ENCODE measurements around the gene TSPAN13.

TSPAN13 gene

DNA sequence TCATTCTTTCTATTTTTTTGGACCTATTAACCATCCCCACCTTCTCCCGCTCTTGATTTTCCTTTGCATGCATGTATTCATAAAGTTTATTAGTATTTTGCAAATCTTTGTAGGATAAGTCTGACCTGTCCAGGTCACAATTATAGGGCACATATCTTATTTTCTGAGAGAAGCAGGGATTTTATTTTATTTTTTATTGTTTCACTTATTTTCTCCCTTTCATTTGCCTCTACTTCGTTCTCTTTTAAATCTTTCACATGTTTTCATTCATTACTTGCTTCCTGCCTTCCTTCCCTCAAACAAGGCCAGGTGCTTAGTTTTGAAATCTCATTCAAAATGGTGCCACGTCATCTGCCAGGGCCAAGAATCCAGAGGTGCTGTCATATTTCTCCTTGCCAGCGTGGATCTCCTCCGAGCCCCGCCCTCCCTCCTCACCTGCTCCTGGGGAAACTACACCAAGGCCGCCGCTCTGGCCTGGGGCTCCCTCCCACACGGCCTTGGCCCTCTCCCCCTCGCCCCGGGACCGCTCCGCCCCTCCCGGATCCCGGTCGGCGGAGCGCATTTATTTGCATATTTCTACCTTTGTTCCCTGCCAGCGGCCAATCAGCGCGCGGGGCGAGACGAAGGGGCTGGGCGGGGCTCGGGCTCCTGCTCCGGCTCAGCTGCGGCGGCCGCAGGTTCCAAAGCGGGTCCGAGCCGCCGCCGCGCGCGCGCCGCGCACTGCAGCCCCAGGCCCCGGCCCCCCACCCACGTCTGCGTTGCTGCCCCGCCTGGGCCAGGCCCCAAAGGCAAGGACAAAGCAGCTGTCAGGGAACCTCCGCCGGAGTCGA lies at the start of gene TSPAN13:
TSS of gene TSPAN13 (plus strand) at position 654 of the 830 bp plus-strand sequence. CDS start 213 bp downstream, outside the sequence.
- Mint-ChIP-seq H3K4me3 (peak within 1 kb of the TSS; percentile 91), H3K4me1 (peaks cover 26% of the 10 kb centered on the region), H3K27ac (peak within 1 kb of the TSS; percentile 57), H3K27me3 (ENCODE audit: low read depth, poor library complexity) (peaks cover 21% of the 10 kb centered on the region), H3K9me3 (no peaks in the 10 kb centered on the region), H3K36me3 (ENCODE audit: low read depth) (no peaks in the 10 kb centered on the region)
- peak; percentile 95 for DNase-seq
- TF ChIP-seq, protein P1, sequence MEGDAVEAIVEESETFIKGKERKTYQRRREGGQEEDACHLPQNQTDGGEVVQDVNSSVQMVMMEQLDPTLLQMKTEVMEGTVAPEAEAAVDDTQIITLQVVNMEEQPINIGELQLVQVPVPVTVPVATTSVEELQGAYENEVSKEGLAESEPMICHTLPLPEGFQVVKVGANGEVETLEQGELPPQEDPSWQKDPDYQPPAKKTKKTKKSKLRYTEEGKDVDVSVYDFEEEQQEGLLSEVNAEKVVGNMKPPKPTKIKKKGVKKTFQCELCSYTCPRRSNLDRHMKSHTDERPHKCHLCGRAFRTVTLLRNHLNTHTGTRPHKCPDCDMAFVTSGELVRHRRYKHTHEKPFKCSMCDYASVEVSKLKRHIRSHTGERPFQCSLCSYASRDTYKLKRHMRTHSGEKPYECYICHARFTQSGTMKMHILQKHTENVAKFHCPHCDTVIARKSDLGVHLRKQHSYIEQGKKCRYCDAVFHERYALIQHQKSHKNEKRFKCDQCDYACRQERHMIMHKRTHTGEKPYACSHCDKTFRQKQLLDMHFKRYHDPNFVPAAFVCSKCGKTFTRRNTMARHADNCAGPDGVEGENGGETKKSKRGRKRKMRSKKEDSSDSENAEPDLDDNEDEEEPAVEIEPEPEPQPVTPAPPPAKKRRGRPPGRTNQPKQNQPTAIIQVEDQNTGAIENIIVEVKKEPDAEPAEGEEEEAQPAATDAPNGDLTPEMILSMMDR (IDR thresholded peaks at IDR 0.05), result no peak

DNA sequence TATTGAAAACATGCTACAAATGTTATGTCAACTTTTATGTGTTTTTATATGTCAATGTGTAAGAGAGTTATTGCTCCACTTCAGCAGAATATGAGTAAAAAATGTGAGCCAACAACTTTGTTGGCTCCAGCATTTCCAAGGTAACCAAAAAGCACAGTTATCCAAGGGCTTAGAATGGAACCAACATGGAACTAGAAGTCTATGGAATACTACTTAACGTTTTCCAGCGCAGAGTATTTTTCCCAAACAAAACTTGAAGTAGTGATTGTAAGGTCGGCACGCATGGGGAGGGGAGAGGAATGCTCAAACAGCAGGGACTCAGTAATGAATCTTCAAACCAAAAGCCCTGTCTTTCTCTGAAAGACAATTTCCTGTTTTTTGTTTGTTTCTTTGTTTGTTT lies 45.0 kb upstream of the TSPAN13 start:
- Mint-ChIP-seq H3K36me3 (ENCODE audit: low read depth) (peaks cover 64% of the 10 kb centered on the region), H3K4me3 (no peak overlapping the region), H3K27me3 (ENCODE audit: low read depth, poor library complexity) (no peaks in the 10 kb centered on the region), H3K4me1 (peaks cover 4% of the 10 kb centered on the region), H3K27ac (peak overlapping the region; percentile 59), H3K9me3 (no peaks in the 10 kb centered on the region)
- no peak for DNase-seq
- TF ChIP-seq, protein P1 (IDR thresholded peaks at IDR 0.05), result no peak

GRCh38 chr7:16708980-16709379 lies 44.6 kb upstream of the TSPAN13 start:
- H3K9me3 Mint-ChIP-seq, result no peaks in the 10 kb centered on the region
- no peak overlapping the region for H3K27ac Mint-ChIP-seq
- peaks cover 59% of the 10 kb centered on the region for H3K36me3 Mint-ChIP-seq (ENCODE audit: low read depth)
- TF ChIP-seq, protein P1 (IDR thresholded peaks at IDR 0.05), result no peak
- no peak overlapping the region for H3K4me3 Mint-ChIP-seq
- no peaks in the 10 kb centered on the region for H3K27me3 Mint-ChIP-seq (ENCODE audit: low read depth, poor library complexity)
- DNase-seq, result no peak
- peaks cover 4% of the 10 kb centered on the region for H3K4me1 Mint-ChIP-seq

GRCh38 chr7:16710651-16711050 lies 42.9 kb upstream of the TSPAN13 start:
- DNase-seq, result no peak
- Mint-ChIP-seq H3K27me3 (ENCODE audit: low read depth, poor library complexity) (no peaks in the 10 kb centered on the region), H3K4me3 (no peak overlapping the region), H3K9me3 (no peaks in the 10 kb centered on the region), H3K36me3 (ENCODE audit: low read depth) (peaks cover 47% of the 10 kb centered on the region), H3K27ac (no peak overlapping the region), H3K4me1 (peaks cover 4% of the 10 kb centered on the region)
- TF ChIP-seq, protein P1 (IDR thresholded peaks at IDR 0.05), result no peak

DNA sequence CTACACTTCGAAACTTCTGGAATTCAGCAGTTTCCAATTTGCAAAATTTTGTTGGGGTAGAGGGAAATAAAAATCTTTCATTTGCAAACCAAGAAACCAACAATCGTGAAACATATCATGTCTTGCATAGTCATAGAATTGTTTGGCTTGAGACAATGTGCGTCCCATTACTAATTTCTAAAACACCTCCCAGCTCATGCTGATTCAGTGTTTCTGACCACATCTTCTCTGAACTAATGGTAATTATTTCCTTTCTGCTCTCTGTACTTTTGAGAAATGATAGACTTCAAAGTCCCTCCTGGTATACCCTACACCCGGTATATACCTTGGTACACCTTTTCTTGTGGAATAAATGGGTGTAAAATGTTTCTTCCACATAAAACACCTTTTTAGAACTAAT lies 41.8 kb upstream of the TSPAN13 start:
- TF ChIP-seq, protein P1 (IDR thresholded peaks at IDR 0.05), result no peak
- no peak for DNase-seq
- Mint-ChIP-seq H3K36me3 (ENCODE audit: low read depth) (peaks cover 42% of the 10 kb centered on the region), H3K4me3 (no peak overlapping the region), H3K9me3 (no peaks in the 10 kb centered on the region), H3K4me1 (peaks cover 4% of the 10 kb centered on the region), H3K27me3 (ENCODE audit: low read depth, poor library complexity) (no peaks in the 10 kb centered on the region), H3K27ac (no peak overlapping the region)

GRCh38 chr7:16712916-16713315 lies 40.6 kb upstream of the TSPAN13 start:
- Mint-ChIP-seq H3K27ac (no peak overlapping the region), H3K4me3 (no peak overlapping the region), H3K9me3 (no peaks in the 10 kb centered on the region), H3K36me3 (ENCODE audit: low read depth) (peaks cover 32% of the 10 kb centered on the region), H3K27me3 (ENCODE audit: low read depth, poor library complexity) (no peaks in the 10 kb centered on the region), H3K4me1 (peaks cover 4% of the 10 kb centered on the region)
- DNase-seq, result no peak
- TF ChIP-seq, protein P1 (IDR thresholded peaks at IDR 0.05), result no peak

All from nephron progenitor cell (in vitro differentiated cells).